Panc1 (cell line): ENCODE data around the gene RLBP1. TPM values are rescaled to one million over a fixed set of nuclear protein-coding genes. Genes with fewer than 3 reads are reported as not detected.
A peak's percentile ranks its signal among the peaks of the same experiment; 100 is the strongest.
"Not testable (repeated sequence)": the region's sequence is repeated elsewhere in the genome, so short reads cannot be mapped to it uniquely, and the experiment has no call there.

Experiments
- ATAC-seq: fragments of 200-7000 bp; cut with Tn5 transposase; 2 replicates; pipeline ENCODE4 v1.9.1; 2020; ENCODE audit warnings: mild to moderate bottlenecking, moderate library complexity
- Bru-seq: library from RNA; stranded (reverse); fragments of 400-500 nt; gene quantifications from one replicate; lab custom pipeline; 2021; lab: Mats Ljungman, UMichigan
- BruChase-seq, 2 experiments: library from RNA; stranded (reverse); fragments of 400-500 nt; gene quantifications; one replicate each; lab custom pipeline; 2021; lab: Mats Ljungman, UMichigan
- BruUV-seq: library from RNA; stranded (reverse); fragments of 400-500 nt; replicated peaks from 2 replicates; lab custom pipeline; 2021; lab: Mats Ljungman, UMichigan
- CTCF ChIA-PET: fragments of 300-600 bp; sonication (Branson Sonifier 250); formaldehyde crosslinking; loops from one replicate; lab custom pipeline; 2022; ENCODE audit warnings: antibody characterized with exemption; lab: Charles Lee
- POLR2A ChIA-PET: fragments of 300-600 bp; sonication (Branson Sonifier 250); formaldehyde crosslinking; loops from one replicate; lab custom pipeline; 2022; ENCODE audit warnings: antibody characterized with exemption; lab: Charles Lee
- DNase-seq: peaks from one replicate; pipeline ENCODE4 v3.0.0-alpha.2; 2010; ENCODE audit warnings: low read depth, low spot score
- H3K27ac ChIP-seq: 2 replicates; pipeline ENCODE4 v1.5.1; 2011; ENCODE audit warnings: mild to moderate bottlenecking, low read length, inconsistent platforms
- H3K27me3 ChIP-seq: fragments of 200-500 bp; sonication (Bioruptor generic); 2 replicates; pipeline ENCODE4 v1.6.0; 2014; ENCODE audit warnings: low read length, inconsistent platforms; ENCODE audit not compliant: control insufficient read depth, insufficient read depth
- H3K36me3 ChIP-seq: fragments of 200-500 bp; sonication (Bioruptor generic); 2 replicates; pipeline ENCODE4 v1.5.1; 2014; ENCODE audit warnings: inconsistent platforms, mild to moderate bottlenecking, low read length, moderate library complexity; ENCODE audit not compliant: control insufficient read depth, insufficient read depth
- H3K4me1 ChIP-seq: 2 replicates; pipeline ENCODE4 v1.5.1; 2011; ENCODE audit warnings: inconsistent platforms, mild to moderate bottlenecking, low read length, moderate library complexity; ENCODE audit not compliant: control insufficient read depth, insufficient read depth
- H3K4me3 ChIP-seq, 2 experiments: 2 replicates each; pipeline ENCODE4 v1.5.1; 2011 to 2012; ENCODE audit warnings: low read depth in 2 of 2, low read length in 2 of 2, mild to moderate bottlenecking in 2 of 2, inconsistent platforms in 1 of 2, moderate library complexity in 1 of 2
- H3K9me3 ChIP-seq: fragments of 200-500 bp; sonication (Bioruptor generic); 2 replicates; pipeline ENCODE4 v1.5.1; 2014; ENCODE audit warnings: low read depth, mild to moderate bottlenecking, inconsistent platforms, low read length, moderate library complexity; ENCODE audit not compliant: control insufficient read depth, insufficient read depth
- POLR2AphosphoS5 ChIP-seq: IDR thresholded peaks from 2 replicates; pipeline ENCODE4 v1.6.1; 2012; ENCODE audit warnings: mild to moderate bottlenecking, low read depth, low read length, moderate library complexity
- REST ChIP-seq, 2 experiments: IDR thresholded peaks; 2 replicates each; pipeline ENCODE4 v1.6.1; 2011 to 2012; ENCODE audit warnings: low read depth in 2 of 2, control low read depth in 1 of 2, low read length in 1 of 2, mild to moderate bottlenecking in 1 of 2, moderate library complexity in 1 of 2; ENCODE audit not compliant: insufficient read depth in 1 of 2
- SIN3A ChIP-seq: IDR thresholded peaks from 2 replicates; pipeline ENCODE4 v1.6.1; 2012; ENCODE audit warnings: low read depth, mild to moderate bottlenecking, low read length, moderate library complexity, borderline replicate concordance; ENCODE audit not compliant: insufficient read depth
- TCF7L2 ChIP-seq: IDR thresholded peaks from 2 replicates; pipeline ENCODE4 v1.6.1; 2011; ENCODE audit warnings: mild to moderate bottlenecking, low read depth, low read length, inconsistent platforms
- in situ Hi-C: cut with HindIII; loops from 2 replicates; pipeline ENCODE4 v1.10.0; 2016; ENCODE audit warnings: low sequenced_read_pairs, low pct_unique_long_range_greater_than_20kb
- intact Hi-C: fragments of 100-400 bp; cut with micrococcal nuclease; formaldehyde crosslinking; loops from one replicate; pipeline ENCODE4 v1.10.0; 2022; ENCODE audit not compliant: unreplicated experiment
- long read RNA-seq: library from polyadenylated mRNA; unstranded; transcript quantifications from one replicate; pipeline ENCODE4 v2.0.0, GENCODE V29; 2021; ENCODE audit not compliant: unreplicated experiment
- polyA plus RNA-seq: library from polyadenylated mRNA; unstranded; fragments of >200 nt; gene quantifications from one replicate; pipeline ENCODE4 v1.2.1, GENCODE V29; 2012; ENCODE audit warnings: missing spikeins; ENCODE audit not compliant: insufficient read length
- total RNA-seq: library from RNA; stranded (reverse); gene quantifications from one replicate; pipeline ENCODE4 v1.2.1, GENCODE V29; 2021; ENCODE audit not compliant: unreplicated experiment
- TF ChIP-seq, protein P1 (sequence below): fragments of 450-650 bp; IDR thresholded peaks from 2 replicates; pipeline ENCODE4 v1.5.1; 2017; ENCODE audit warnings: mild to moderate bottlenecking

The RLBP1 gene
- total RNA-seq, result not detected
- not detected for polyA plus RNA-seq
- not detected for Bru-seq, nascent RNA
- percentile 7 among the genes with signal in this experiment for BruChase-seq, experiment 1, labeled RNA remaining after a 2-hour chase
- not detected for BruChase-seq, experiment 2, labeled RNA remaining after a 6-hour chase
- long read RNA-seq, result 0 reads

- CTCF ChIA-PET, result interaction anchor here (0.7 kb wide), 2 partner anchors 15 to 136 kb away, joined by 4 read pairs; no protein-coding TSS in a partner anchor
- POLR2A ChIA-PET, result no interaction called here
Observed at GRCh38 chr15:89221543-89221942, at the start of gene RLBP1. TSS of gene RLBP1 (minus strand) at chr15:89221579. CDS start at chr15:89218975, 2,604 bp downstream.

GRCh38 chr15:89250142-89250541 is 28.8 kb upstream of the RLBP1 start:
- H3K4me1 ChIP-seq, in situ Hi-C loops, POLR2A ChIA-PET, H3K4me3 ChIP-seq, CTCF ChIA-PET, DNase-seq, H3K9me3 ChIP-seq, ATAC-seq, H3K27ac ChIP-seq, H3K27me3 ChIP-seq, BruUV-seq, intact Hi-C loops: not testable (repeated sequence)
- peaks cover 30% of the 10 kb centered on the region; the same call in 1 of the 2 replicates for H3K36me3 ChIP-seq

More at GRCh38 chr15:89221543-89221942, at the start of gene RLBP1:
- Histone ChIP-seq H3K27ac (no peak within 1 kb of the TSS), H3K36me3 (no peaks in the 10 kb centered on the region), H3K4me1 (no peaks in the 10 kb centered on the region), H3K4me3 (no peak within 1 kb of the TSS), H3K27me3 (no peaks in the 10 kb centered on the region), H3K9me3 (no peaks in the 10 kb centered on the region)
- no TSS peak for BruUV-seq
- TF ChIP-seq, protein P1, sequence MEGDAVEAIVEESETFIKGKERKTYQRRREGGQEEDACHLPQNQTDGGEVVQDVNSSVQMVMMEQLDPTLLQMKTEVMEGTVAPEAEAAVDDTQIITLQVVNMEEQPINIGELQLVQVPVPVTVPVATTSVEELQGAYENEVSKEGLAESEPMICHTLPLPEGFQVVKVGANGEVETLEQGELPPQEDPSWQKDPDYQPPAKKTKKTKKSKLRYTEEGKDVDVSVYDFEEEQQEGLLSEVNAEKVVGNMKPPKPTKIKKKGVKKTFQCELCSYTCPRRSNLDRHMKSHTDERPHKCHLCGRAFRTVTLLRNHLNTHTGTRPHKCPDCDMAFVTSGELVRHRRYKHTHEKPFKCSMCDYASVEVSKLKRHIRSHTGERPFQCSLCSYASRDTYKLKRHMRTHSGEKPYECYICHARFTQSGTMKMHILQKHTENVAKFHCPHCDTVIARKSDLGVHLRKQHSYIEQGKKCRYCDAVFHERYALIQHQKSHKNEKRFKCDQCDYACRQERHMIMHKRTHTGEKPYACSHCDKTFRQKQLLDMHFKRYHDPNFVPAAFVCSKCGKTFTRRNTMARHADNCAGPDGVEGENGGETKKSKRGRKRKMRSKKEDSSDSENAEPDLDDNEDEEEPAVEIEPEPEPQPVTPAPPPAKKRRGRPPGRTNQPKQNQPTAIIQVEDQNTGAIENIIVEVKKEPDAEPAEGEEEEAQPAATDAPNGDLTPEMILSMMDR, result no peak
- no peak for TF ChIP-seq REST (IDR thresholded peaks at IDR 0.05; ENCODE audit: insufficient read depth in 1 of 2, low read depth in 2 of 2, low read length in 1 of 2)
- TF ChIP-seq TCF7L2, result no peak
- TF ChIP-seq SIN3A, result no peak
- TF ChIP-seq POLR2AphosphoS5, result no peak
- intact Hi-C loops, result no loop called here
- ATAC-seq (no peak), DNase-seq (no peak)
- in situ Hi-C loops, result no loop called here

GRCh38 chr15:89248584-89248983 is 27.2 kb upstream of the RLBP1 start:
- in situ Hi-C loops (no loop called here), intact Hi-C loops (no loop called here)
- no TSS peak for BruUV-seq
- Histone ChIP-seq H3K27ac (no peak overlapping the region), H3K27me3 (no peaks in the 10 kb centered on the region), H3K36me3 (peaks cover 30% of the 10 kb centered on the region), H3K4me1 (peaks cover 3% of the 10 kb centered on the region; the same call in 1 of the 2 replicates), H3K4me3 (no peak overlapping the region), H3K9me3 (no peaks in the 10 kb centered on the region)
- ChIA-PET POLR2A (no interaction called here), CTCF (no interaction called here)
- DNase-seq (no peak), ATAC-seq (no peak)
- TF ChIP-seq POLR2AphosphoS5 (no peak), REST (IDR thresholded peaks at IDR 0.05; ENCODE audit: insufficient read depth in 1 of 2, low read depth in 2 of 2, low read length in 1 of 2) (no peak), SIN3A (no peak), TCF7L2 (no peak)
- TF ChIP-seq, protein P1, result no peak
